Measurements from ENCODE around the gene SLC39A7.

Gene SLC39A7

GRCh38 chr6:33190504-33191107 lies 10.1 kb upstream of the SLC39A7 start:
- DNase-seq (ENCODE audit: low read depth) = no peak

DNA sequence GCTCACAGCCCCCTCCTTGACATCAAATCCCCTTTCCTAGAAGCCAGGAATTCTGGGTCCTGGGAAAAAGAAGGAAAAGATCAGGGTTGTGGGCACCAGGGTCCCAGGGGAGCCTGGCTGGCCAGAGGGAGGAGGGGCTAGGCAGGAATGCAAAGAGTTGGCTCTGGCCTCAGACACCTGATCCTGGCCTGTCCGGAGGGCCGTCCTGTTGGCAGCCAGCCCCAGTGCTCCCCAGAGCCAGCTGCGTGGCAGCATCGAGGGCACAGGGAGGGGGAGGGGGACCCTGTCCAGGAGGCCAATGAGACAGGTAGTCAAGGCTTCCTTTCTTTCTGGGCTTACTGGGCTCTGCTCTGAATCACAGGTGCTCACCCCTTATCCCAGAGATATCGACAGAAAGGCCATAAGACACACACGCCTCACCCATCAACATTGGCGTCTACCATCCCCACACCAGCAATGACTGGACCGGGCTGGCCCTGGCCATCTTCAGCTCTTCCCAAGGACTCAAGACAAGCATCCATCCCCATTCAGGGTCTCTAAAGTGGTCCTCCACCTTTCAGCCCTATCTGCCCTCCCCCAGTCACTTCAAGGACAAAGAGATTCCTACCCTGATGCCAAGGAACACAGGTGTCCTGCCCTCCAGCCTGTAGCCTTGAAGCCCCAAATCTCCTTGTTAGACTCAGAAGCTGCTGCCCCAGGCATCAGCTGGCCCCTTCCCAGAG lies 9.1 kb upstream of the SLC39A7 start:
- no peak for DNase-seq (ENCODE audit: low read depth)

DNA sequence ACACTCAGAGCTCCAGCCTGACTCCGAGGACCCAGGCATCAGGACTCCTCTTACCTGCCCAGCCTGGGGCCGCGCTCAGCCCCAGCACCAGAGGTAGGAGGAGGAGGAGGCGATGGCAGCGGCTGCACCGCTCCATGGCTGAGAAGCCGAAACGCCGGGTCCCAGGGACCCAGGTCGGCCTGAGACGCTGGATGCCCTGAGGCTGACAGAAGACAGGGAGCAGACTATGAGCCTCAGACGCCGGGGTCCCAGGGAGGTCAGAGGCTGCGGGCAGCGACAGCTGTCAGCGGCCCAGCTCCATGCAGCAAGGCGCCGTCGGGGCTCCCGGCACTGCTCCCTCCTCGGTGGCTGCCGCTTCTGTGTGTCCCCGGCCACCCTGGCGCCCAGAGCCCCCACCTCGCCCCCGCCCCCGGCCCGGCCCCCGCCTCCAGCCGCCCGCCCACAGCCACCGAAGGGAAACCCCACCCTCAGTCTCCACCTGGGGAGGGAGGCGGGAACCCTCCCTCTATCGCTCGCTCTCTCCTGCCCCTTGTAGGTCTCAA lies 8.5 kb upstream of the SLC39A7 start, which contains the start of gene COL11A2:
COL11A2 (minus strand) TSS at position 363 of the 542 bp plus-strand sequence; CDS start at position 136, 227 bp downstream.
- no peak for DNase-seq (ENCODE audit: low read depth)

GRCh38 chr6:33192671-33193602 lies 7.7 kb upstream of the SLC39A7 start:
- DNase-seq (ENCODE audit: low read depth) = no peak

DNA sequence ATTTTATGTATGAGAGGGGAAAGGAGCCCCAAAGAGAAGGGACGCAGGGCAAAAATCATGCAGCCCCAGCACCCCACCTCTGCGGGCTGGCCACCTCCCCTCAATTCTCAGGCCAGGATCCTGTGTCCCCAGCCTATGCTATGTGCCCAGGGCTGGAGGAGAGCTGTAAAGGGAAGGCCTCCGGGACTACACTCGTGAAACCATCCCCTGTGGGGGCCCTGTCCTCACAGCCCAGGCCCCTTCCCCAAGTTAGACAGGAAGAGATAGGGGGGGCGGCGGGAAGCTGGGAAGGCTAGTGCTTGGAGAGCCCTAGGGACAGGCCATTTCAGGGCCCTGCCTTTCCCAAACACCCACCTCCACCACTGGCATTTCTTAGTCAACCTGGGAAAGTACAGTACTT lies 7.0 kb upstream of the SLC39A7 start:
- no peak for DNase-seq (ENCODE audit: low read depth)

- DNase-seq (ENCODE audit: low read depth) = no peak
Observed at GRCh38 chr6:33194431-33194979, 6.2 kb upstream of the SLC39A7 start.

DNA sequence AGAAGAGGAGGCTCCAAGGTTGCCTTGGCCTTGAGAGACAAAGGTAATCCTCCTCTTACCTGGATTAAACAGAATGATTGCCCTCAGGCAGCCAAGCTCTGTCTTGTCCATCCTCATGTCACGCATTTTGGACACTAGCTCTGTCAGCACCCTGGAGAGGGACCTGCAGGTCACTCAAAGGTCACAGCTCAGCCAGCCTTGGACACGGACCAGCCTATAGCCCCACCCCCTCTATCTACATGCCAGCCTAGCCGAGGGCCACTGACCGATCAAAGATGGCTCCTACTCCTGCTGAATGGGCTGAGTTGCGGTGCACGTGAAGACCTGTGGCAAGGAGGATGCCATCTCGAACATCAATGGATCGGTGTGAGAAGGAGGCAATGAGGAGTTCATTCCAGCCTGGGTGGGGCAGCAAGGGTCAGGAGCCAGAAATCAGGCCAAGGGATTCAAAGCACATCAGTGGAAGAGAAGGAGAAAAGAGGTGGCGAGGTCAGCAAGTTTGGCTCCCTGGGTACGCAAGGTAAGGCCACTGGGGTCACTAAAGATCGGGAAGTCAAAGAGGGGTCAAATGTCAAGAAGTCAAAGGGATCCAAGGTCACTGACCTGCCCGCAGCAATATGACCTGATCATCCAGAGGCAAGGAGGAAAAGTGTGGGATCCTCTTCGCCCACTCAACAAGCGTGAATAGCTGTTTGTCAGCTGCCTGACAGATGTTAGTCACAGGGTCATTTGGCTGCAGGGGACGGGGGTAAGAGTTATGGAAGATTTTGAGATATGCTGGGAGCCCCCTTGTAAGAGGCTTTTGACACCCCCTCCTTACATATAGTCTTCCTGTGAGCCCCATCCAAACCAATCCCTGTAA lies 5.1 kb upstream of the SLC39A7 start:
- DNase-seq (ENCODE audit: low read depth) = no peak

DNA sequence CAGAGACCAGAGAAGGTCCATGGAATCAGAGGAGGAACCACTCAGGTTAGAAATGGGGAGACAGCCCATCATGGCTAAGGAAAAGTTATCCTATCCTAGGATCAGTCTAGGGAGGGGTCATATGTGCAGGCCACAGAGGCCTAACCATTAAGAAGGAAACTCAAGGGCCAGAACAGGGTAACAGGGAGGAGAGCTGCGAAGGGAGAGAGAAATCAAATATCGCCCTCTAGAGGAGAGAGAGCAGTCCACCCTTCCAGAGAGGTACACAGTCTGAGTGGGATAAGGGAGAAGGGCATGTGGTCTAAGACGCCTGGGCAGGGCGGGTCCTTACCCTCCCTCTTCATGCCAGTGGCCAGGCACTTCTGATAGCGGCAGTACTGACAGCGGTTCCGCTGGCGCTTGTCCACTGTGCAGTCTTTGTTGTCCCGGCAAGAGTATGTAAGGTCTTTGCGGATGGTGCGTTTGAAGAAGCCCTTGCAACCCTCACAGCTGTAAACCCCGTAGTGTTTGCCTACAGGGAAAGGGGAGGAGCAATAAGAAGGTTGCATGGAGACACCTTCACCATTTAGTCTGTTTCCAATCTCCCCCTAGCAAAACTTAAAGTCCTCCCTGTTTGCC lies 3.1 kb upstream of the SLC39A7 start:
- DNase-seq (ENCODE audit: low read depth) = no peak

- DNase-seq (ENCODE audit: low read depth) = no peak
Observed at GRCh38 chr6:33198159-33198852, 2.4 kb upstream of the SLC39A7 start.

- no peak for DNase-seq (ENCODE audit: low read depth)
Observed at GRCh38 chr6:33198853-33199436, 1.7 kb upstream of the SLC39A7 start.

DNA sequence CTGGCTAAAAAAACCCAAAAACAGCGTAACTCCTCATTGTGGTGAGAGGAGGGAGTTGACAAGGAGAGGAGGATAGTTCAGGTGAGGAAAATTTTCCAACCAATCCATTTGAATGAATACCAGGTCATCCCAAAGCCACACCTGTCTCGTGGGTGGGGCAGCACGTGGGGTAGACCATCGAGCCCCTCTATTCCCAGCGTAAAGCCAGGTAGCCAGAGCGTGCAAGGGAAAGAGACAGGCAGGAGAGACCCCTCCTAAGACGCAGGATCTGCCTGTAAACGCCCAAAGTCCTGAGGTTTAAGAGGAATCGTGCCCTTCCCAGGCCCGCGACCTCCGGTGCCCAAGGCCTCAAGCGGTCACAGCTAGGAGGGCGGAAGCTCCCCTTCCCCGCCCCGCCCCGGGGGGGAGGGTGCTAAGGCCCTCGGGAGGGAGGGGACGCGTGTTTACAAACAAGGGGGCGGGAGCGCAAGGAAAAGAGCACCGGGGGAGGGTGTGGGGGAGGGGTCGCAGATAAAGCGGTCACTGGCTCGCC lies 914 bp upstream of the SLC39A7 start:
- peak; percentile 62 for DNase-seq (ENCODE audit: low read depth)

DNA sequence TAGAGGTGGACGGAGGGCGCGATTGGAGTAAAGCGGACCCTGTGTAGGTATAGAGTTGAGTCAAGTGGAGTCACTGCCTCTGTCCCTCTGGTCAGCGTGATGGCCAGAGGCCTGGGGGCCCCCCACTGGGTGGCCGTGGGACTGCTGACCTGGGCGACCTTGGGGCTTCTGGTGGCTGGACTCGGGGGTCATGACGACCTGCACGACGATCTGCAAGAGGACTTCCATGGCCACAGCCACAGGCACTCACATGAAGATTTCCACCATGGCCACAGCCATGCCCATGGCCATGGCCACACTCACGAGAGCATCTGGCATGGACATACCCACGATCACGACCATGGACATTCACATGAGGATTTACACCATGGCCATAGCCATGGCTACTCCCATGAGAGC lies 479 bp downstream of the SLC39A7 start:
- DNase-seq (ENCODE audit: low read depth) = no peak

DNA sequence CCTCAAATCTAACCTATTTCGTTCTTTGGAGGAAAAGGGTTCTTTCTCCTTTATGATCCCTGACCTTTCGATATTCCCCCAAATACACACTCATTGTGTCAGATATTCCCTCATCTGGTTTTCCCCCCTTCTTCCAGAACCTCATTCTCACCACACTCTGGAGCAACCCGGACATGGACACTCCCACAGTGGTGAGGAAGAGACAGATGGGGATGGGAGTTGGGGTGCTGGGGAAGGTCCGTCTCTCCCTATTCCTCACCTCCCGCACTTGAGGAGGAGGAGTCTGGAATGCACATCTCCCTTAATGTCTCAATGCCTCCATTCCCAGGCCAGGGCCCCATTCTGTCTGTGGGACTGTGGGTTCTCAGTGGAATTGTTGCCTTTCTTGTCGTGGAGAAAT lies 1.3 kb downstream of the SLC39A7 start:
- DNase-seq (ENCODE audit: low read depth) = no peak

DNA sequence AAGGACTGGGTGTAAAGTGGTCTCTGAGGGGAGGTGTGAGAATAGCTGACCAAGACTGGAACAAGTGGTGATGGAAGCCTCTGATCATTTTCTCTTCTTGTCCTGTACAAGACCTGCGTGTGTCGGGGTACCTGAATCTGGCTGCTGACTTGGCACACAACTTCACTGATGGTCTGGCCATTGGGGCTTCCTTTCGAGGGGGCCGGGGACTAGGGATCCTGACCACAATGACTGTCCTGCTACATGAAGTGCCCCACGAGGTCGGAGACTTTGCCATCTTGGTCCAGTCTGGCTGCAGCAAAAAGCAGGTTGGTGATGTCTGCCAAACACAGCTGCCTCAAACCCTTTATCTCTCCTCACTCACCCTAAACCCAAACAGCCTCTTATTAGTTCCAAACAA lies 2.1 kb downstream of the SLC39A7 start:
- DNase-seq (ENCODE audit: low read depth) = no peak

- no peak for DNase-seq (ENCODE audit: low read depth)
Observed at GRCh38 chr6:33203443-33204164, 2.9 kb downstream of the SLC39A7 start.

DNA sequence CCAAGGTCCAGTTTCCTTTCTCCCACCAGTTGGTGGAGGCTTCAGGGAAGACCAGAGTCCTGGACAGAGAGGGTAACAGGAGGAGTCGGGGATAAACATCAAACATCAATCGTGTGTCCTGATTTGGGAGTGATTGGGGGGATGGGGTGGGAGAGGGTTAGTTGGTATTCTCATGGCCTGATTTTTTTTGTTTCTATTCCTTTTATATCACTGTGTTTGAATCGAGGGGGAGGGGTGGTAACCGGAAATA lies 3.4 kb downstream of the SLC39A7 start:
- DNase-seq (ENCODE audit: low read depth) = no peak

DNA sequence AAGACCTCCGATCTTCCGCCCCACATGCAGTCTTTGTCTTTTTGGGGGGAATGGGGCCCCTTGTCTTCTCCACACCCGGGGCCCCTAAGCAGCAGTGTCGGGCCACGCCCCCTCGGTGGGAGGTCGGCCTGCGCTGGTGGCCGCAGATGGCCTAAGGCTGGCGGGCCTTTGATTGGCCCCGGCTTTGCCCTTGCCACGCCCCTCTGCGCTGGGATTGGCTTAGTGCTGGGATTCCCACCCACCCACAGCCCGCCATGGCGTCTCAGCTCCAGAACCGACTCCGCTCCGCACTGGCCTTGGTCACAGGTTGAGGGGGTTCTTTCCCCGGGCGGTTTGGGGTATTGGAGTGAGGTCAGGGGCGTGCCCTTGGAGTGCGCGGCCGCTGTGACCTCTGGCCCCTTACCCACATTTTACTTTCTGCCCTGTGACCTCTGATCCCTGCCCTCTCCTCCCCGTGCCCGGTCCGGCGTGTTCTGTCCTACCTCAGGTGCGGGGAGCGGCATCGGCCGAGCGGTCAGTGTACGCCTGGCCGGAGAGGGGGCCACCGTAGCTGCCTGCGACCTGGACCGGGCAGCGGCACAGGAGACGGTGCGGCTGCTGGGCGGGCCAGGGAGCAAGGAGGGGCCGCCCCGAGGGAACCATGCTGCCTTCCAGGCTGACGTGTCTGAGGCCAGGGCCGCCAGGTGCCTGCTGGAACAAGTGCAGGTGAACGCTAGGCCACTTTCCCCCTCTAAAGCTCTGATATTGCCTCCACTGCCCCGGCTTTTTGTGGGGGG lies 3.9 kb downstream of the SLC39A7 start, which contains the start of gene HSD17B8:
HSD17B8 (plus strand) TSS at position 241 of the 776 bp plus-strand sequence; CDS start at position 255, 14 bp downstream.
- peak; percentile 87 for DNase-seq (ENCODE audit: low read depth)

All from activated T-helper 9 cell treated with anti-CD3 and anti-CD28 coated beads, Interleukin-2, amount 50 U/mL, for 16 hours (primary cell).